Measurements from ENCODE around the gene RANBP9.

The RANBP9 gene

GRCh38 chr6:13643125-13643524 lies 68.5 kb downstream of the RANBP9 start:
- DNase-seq = no peak

DNA sequence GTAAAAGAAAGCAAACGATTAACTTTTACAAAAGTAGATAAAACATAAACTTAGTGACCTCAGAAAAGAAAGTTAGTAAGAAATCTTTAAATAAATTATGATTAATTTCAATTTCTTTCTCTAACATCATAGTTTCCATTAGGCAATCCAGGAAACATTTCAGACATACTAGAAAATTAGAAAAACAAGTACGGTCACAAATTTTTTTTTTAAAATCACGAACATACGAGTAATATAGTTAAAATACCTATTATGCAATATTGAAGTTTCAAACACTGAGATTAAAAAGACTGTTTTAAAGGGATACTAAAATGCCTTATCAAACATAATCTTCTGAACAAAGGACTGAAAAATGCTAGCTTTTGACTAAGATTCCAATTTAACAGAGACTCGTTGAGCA lies 70.3 kb downstream of the RANBP9 start:
- no peak for DNase-seq

DNA sequence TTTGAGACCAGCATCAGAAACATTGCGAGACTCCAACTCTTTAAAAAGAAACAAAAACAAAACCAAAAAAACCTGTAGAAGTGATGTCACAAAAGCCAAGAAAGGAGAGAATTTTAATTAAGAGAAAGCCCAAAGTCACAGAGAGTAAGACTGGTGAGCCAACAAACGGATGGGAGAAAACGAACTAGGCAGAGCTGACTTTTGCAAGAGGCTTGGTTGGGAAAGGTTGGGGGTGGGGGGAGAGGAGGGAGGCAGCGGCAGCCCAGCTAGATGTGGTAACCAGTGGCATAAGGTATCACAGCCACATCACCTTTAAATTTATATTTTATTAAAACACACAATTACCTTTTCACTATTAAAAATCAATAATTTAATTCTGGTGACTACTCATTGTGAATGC lies 73.0 kb downstream of the RANBP9 start:
- DNase-seq = no peak

GRCh38 chr6:13638014-13638413 lies 73.6 kb downstream of the RANBP9 start:
- no peak for DNase-seq

DNA sequence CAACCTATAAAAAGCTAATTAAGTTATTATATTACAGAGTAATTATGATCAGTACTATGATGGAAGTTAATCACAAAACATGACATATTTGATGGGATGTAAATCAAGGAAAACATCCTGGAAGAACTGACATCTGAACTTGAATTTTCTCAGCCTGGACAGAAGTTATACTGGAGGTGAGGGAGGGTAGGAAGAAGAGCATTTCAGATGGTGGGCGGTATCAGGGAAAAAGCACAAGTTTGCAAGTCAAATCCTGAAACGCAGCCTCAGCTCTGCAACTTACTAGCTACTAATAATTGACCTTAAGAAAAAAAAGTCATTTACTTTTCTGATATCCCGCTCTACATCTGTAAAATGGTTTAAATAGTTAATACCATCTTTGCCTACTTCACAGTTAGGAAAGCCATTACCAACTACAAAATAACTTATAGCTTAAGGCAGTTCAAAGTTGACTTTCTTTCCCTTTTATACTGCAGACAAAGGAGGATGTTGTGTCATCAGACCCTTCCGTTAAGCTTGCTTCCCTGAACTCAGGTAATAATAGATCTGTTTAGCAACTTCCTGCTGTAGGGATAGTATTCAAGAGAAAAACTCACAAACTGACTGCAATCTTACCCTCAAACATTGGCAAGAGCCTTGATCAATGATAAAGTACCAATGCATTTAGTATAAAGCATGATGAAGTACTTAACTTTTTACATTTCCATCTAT lies 75.5 kb downstream of the RANBP9 start:
- no peak for DNase-seq

DNA sequence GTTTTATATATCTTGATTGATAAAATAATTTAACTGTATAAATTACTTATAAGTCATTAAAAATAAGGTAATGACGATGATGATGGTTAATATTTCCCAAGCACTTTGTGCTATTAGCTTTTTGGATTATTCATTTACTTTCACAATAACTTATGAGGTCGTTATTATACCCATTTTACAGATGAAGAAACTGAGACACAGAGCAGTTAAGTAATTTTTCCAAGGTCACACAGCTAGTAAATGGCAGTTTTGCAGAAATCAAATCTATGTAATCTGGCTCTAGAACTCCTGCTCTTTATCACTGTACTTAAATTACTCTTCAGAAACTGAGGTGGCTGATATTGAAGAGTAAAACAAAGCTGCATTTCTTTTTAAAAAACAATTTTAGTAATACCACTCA lies 78.3 kb downstream of the RANBP9 start:
- no peak for DNase-seq

GRCh38 chr6:13630499-13630898 lies 81.1 kb downstream of the RANBP9 start:
- DNase-seq = no peak

GRCh38 chr6:13629459-13630116 lies 82.0 kb downstream of the RANBP9 start:
- no peak for DNase-seq

DNA sequence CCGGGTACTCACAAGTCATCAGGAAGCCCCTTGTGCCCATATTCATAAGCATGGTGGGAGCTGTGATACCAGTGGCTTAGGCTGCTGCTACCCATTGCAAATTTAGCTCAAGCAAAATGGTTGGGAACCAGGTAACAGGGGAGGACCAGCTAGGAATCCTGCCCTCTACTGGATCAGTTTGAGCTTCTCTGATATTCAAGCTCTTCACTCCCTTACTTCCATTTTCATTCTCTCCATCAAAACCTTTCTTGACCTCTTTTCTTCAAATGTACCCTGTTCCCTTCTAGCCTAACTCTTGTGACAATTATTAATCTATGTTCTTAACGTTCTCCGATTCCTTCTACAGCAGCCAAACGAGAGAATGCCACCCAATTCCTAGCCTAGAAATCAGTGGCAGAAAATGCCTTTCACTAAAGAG lies 86.8 kb downstream of the RANBP9 start:
- DNase-seq = no peak

DNA sequence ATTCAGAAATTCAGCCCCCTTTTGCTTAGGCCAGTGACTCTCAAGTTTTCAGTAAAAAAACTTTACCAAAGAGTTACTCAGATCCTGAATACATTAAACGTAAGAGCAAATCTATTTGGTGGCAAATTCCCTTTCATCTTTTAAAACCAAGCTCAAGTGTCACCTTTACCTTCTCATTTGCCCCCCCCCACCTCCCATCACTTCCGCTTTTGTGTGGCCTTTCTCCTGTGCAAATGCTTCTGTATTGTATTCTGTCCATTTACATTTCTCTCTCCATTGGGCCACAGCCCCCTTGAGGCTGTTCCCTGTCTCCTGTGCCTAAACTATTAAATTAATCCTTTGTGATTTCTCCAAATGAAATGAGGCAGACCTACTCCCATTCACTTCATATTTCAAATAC lies 94.6 kb downstream of the RANBP9 start:
- no peak for DNase-seq

- DNase-seq = no peak
Observed at GRCh38 chr6:13615792-13616120, 95.9 kb downstream of the RANBP9 start.

DNA sequence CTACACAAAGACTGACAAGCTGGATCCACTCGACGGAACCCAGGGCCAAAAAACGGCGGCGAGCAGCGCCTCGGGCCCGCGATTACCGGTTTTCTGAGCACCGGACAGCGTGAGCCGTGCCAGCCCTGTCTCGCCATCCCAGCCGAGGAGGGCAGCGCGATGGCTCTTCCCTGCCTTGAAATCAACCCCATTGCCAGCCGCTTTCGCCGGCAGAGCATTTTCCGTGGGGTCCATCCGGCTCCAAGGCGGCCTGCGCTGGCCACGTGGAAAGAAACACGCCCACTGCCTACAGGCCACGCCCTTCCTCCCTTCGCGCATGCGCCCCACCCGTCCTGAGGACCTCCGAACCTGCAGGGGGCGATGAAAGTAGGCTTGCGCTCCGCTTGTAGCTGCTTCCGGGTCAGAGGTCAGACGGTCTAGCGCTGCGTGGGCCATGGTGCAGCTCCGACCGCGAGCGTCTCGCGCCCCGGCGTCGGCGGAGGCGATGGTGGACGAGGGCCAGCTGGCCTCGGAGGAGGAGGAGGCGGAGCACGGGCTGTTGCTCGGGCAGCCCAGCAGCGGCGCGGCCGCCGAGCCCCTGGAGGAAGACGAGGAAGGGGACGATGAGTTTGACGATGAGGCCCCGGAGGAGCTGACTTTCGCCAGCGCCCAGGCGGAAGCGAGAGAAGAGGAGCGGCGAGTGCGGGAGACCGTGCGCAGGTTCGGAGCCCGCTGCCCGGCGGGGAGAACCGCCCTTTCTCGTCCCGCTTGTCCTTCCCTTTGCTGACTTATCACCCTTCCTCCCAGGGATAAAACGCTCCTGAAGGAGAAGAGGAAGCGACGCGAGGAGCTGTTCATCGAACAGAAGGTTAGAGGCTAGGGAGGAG lies 96.5 kb downstream of the RANBP9 start, which contains the start of gene NOL7:
NOL7 (plus strand) TSS at position 410 of the 866 bp plus-strand sequence; CDS start at position 434, 24 bp downstream.
- peak; percentile 97 to 98 for DNase-seq

GRCh38 chr6:13614126-13614925 lies 97.3 kb downstream of the RANBP9 start:
- DNase-seq = peak in 1 of 2 experiments; percentile 18

DNA sequence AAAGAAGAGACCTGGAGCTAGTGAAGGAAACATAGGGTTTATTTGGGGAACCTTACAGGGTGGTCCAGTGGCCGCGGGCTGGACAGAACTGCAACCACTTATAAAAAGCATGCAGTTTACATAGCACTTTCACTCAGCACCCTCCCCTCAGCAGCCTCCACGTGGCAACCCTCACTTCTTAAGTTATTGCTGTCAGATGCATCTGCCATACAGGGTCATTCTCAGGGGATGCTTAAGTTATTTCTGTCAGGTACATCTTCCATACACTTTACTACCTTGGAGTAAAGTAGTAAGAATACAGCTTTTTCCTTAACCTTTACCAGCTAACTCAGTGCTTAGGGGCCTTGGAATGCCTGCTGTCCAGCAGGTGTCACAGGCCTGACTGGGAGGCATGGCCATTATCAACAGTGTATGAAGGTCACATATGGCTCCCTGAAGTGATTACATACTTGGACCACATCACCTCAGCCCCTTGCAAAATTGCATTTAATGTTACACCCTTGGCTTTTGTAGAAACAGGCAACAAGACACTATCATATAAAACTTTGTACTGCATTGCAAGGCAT lies 98.5 kb downstream of the RANBP9 start:
- no peak for DNase-seq

- no peak for DNase-seq
Observed at GRCh38 chr6:13611715-13612114, 99.9 kb downstream of the RANBP9 start.

- DNase-seq = no peak
Observed at GRCh38 chr6:13605634-13606033, 106.0 kb downstream of the RANBP9 start.

DNA sequence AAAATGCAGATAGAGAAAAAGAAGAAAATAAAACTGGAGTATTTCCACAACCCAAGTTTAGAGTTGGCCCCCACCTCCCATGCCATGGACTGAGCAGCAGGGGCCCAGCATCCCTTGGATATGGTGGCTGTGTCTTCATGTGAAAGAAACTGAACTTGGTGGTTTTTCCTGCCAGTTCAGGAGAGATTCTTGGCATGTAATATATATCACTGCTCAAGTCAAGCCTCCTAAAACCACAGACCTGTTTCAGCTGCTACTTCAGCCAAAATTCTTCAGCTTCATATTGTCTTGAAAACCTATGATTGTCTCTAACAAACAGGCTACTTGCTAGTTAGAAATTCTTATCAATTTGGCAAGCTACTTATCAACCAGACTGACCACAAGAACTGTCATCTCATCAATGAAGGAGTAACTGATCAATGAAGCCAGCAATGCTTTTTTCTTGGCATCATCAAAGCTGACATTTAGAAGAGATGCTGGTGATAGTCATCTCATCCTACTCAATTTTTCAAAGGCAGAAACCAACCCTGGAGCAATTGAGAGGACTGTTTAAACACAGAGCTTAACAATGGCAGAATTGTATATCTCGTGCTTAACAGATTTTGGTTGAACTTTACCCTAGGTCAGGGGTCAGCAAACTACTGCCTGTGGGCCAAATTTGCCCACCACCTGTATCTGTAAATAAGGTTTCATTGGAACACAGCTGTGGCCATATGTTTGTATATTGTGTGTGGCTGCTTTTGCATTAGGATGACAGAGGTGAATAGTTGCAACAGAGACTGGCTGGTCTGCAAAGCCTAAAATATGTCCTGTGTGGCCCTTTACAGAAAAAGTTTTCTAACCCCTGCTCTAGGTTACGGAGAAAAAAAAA lies 106.9 kb downstream of the RANBP9 start:
- DNase-seq = no peak

DNA sequence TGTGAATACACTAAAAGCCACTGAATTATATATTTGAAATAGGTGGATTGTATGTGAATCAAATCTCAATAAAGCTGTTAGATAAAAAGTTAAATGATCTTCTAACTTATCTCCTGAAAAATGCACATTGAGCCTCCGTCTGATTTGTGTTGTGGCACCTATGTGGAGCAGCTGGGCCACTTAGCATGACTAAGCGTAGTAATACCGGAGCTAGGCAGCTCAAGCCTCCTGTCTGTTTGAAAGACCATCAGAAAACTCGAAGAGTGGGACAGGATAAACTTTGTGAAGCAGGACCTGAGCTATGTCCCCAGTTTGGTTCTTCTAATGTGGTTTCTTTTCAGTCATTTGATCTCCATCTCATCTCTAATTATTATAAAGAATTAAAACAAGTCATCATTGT lies 107.5 kb downstream of the RANBP9 start:
- DNase-seq = no peak

GRCh38 chr6:13600036-13600435 lies 111.6 kb downstream of the RANBP9 start:
- no peak for DNase-seq

DNA sequence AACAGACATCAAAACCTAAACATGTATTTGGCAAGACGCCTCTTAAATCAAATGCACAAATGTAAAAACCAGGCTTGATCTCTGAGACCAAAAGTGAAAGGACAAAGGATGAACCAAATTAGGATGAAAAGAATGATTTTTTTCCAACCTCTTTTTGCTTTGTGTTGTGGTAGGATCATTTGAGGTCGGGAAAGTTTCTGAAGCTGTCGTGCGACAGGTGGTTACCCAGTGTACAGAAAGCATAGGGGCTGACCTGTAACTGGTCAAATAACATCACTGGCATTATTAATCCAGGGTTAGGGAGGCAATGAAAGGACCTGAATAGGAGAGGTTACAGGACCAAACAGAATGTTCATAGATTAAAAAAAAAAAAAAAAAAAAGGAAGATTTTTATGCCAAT lies 114.6 kb downstream of the RANBP9 start:
- no peak for DNase-seq

GRCh38 chr6:13593720-13594119 lies 117.9 kb downstream of the RANBP9 start:
- no peak for DNase-seq

- DNase-seq = no peak
Observed at GRCh38 chr6:13593103-13593502, 118.5 kb downstream of the RANBP9 start.

Measured in NCI-H187 (cell line).